HG03378 (cell line): Measurements from ENCODE around the gene TRAPPC5.
"Not testable (repeated sequence)": the region's sequence is repeated elsewhere in the genome, so short reads cannot be mapped to it uniquely, and the experiment has no call there.

ENCODE experiments used
- ATAC-seq: cut with Tn5 transposase; IDR thresholded peaks from one replicate; pipeline ENCODE4 v1.9.1; 2021; ENCODE audit warnings: mild to moderate bottlenecking, moderate library complexity; ENCODE audit not compliant: unreplicated experiment

The TRAPPC5 gene

DNA sequence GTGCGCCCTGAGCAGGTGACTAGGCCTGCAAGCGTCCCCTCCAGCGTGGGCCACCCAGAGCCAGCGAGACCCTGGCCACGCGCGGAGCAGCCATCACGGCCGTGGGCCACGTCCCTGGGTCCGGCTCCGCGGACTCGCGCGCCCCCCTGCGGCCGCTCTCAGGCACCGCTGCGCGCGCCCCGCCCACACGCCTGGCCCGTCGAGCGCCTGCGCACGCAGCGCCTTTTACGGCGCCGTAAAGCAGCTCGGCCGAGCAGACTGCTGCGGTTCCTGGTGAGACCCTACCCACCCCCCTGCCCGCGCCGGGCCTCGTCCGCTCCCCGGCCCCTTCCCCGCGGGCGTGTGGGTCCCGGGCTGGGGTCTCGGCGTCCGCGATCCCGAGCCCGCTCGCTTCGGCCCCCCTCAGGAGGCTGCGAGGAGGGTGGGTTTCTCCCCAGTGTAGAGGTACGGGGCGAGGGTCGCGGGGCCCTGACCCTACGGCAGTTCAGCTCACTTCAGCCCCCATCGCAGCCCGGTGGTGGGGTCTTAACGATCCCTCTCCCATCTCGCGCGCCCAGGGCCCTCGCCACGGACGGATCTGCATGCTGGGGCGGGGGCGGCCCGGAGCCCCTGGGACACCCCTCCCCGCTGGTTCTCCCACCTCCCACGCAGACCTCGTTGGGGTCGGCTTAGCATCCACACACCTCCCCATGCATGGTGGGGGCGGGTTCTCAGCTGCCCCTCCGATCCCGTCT lies at the start of gene TRAPPC5:
TRAPPC5 (plus strand) TSS at position 228 of the 734 bp plus-strand sequence. CDS start 1,421 bp downstream, outside the sequence.
- ATAC-seq, result no peak

DNA sequence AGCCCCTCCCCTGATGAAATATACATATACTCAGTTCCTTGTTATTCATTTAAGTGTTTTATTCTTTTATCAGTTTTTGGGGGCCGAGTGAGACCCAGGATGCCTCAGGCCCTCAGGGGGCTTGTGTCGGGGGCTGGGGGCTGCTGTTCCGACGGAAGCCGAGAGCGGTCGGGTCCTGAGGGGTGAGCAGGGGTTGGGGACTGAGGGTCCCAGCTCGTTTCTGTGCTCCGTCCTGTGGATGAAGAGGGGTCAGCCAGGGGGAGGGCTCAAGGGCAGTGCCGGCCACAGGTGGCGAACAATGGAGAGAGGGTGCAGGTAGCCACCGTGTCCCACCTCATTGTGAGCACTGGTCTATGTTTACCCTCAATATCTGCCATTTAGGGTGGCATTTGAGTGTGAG lies 49.1 kb upstream of the TRAPPC5 start:
- ATAC-seq, result no peak

- no peak for ATAC-seq
Observed at GRCh38 chr19:7632340-7633203, 48.1 kb upstream of the TRAPPC5 start.

DNA sequence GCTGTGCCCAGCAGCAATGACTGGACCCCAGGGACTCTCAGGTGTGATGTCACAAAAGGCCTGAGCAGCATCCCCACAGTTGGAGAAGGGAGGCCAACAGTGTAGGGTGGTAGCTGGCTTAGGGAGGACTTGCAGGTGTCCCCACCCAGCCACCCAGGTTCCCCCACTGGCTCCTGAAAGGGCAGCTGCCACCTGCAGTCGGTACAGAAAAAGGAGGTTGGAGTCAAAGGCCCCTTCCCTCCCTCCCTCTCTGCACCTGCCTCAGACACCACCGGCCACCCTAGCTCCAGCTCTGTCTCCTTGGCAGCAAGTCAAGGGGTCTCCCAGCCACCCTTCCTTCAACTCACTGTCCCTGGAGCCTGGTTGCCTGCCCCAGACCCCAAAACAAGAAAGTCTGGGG lies 46.9 kb upstream of the TRAPPC5 start, which contains the start of gene PCP2:
PCP2 (minus strand) TSS at position 22 of the 400 bp plus-strand sequence. CDS start 262 bp downstream, outside the sequence.
- ATAC-seq, result no peak

DNA sequence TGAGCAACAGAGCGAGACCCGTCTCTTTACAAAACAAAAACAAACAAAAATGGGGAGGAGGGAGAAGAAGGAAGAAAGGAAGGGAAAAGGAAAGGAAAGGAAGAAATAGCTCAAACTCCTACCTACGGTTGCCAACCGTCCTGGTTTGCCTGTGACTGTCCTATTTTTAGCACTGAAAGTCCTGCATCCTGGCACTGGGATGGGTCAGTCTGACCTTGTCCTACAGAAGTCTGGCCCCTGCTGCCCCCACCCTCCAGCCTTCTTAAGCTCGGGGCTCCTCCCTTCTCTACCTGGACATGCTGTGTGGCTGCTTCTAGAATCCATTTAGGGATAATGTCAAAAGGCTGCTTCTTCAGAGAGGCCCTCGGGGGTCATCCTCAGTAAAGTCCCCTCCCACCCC lies 45.0 kb upstream of the TRAPPC5 start:
- ATAC-seq, result no peak

- no peak for ATAC-seq
Observed at GRCh38 chr19:7636317-7636690, 44.3 kb upstream of the TRAPPC5 start.

- no peak for ATAC-seq
Observed at GRCh38 chr19:7636691-7637373, 43.8 kb upstream of the TRAPPC5 start, which contains the start of gene STXBP2. TSS of gene STXBP2 (plus strand) at chr19:7637110. CDS start at chr19:7637150, 40 bp downstream.

- no peak for ATAC-seq
Observed at GRCh38 chr19:7637374-7638256, 43.0 kb upstream of the TRAPPC5 start.

- no peak for ATAC-seq
Observed at GRCh38 chr19:7638802-7639465, 41.7 kb upstream of the TRAPPC5 start.

DNA sequence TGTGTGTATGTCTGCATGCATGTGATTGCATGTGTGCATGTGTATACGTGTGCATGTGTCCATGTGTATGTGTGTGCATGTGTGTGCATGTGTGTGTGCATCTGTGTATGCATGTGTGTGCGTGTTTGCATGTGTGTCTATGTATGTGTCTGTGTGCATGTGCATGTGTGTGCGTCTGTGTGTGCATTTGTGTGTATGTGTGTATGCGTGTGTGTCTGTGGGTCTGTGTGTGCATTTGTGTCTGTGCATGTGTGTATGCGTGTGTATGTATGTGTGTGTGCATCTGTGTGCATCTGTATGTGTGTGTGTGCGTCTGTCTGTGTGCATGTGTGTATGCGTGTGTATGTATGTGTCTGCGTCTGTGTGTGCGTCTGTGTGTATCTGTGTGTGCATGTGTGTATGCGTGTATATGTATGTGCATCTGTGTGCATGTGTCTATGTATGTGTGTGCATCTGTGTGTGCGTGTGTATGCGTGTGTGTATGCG lies 40.7 kb upstream of the TRAPPC5 start:
- no peak for ATAC-seq

GRCh38 chr19:7640803-7641202 lies 39.8 kb upstream of the TRAPPC5 start:
- no peak for ATAC-seq

GRCh38 chr19:7641290-7642276 lies 39.0 kb upstream of the TRAPPC5 start:
- no peak for ATAC-seq

DNA sequence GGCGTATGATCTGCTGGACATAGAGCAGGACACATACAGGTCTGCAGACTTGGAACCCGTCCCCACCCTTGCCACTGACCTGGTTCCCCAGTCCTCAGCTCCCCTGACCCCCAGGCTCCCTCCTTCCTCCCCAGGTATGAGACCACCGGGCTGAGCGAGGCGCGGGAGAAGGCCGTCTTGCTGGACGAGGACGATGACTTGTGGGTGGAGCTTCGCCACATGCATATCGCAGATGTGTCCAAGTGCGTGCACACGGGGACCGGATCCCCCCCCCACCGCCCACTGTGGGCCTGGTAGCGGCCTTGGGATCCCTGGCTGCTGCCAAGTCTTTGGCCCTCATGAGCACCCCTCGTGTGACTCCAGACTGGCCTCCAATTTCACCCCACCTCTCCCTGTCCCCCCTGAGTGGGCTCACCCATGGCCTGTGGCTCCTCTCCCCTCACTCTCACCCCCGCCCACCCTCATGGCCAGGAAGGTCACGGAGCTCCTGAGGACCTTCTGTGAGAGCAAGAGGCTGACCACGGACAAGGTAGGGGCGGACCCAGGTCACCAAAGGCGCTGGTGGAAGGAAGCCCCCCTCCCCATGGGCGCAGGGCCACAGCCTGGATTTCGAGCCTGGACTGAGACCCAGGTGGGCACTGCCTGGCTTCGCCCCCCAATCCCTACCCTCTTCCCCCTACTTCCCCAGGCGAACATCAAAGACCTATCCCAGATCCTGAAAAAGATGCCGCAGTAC lies 38.2 kb upstream of the TRAPPC5 start:
- no peak for ATAC-seq

DNA sequence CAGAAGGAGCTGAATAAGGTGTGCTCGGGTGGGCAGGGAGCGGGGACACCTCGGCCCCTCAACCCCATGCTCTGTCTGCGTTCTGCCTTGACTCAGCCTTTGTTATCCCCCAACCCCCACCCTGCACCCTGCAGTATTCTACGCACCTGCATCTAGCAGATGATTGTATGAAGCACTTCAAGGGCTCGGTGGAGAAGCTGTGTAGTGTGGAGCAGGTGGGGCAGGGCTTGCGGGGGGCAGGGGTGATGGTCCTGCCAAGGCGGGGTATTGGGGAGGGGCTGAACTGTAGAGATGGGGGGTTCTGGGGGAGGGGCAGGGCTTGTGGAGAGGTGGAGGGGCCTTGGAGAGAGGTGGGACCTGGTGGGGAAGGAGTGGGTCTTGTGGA lies 37.6 kb upstream of the TRAPPC5 start:
- ATAC-seq, result no peak

DNA sequence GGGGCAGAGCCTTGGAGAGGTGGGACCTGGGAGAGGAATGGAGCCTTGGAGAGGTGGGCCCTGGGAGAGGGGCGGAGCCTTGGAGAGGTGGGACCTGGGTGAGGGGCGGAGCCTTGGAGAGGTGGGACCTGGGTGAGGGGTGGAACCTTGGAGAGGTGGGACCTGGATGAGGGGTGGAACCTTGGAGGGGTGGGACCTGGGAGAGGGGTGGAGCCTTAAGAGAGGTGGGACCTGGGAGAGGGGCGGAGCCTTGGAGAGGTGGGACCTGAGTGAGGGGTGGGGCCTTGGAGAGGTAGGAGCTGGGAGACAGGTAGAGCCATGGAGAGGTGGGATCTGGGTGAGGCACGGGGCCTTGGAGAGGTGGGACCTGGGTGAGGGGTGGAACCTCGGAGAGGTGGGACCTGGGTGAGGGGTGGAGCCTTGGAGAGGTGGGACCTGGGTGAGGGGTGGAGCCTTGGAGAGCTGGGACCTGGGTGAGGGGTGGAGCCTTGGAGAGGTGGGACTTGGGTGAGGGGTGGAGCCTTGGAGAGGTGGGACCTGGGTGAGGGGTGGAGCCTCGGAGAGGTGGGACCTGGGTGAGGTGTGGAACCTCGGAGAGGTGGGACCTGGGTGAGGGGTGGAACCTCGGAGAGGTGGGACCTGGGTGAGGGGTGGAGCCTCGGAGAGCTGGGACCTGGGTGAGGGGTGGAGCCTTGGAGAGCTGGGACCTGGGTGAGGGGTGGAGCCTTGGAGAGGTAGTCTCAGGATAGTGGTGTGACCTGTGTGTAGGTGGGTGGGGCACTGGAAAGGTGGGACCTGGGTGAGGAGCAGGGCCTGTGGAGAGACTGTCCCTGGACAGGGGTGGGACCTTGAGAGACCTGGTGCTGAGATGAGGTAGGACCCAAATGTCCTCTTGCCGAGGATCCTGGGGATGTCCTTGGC lies 36.7 kb upstream of the TRAPPC5 start:
- not testable (repeated sequence) for ATAC-seq

- no peak for ATAC-seq
Observed at GRCh38 chr19:7644550-7644877, 36.1 kb upstream of the TRAPPC5 start.

GRCh38 chr19:7645163-7645562 lies 35.5 kb upstream of the TRAPPC5 start:
- no peak for ATAC-seq
